HK-2 (cell line): ENCODE data around the gene UBA6.
"Not testable (repeated sequence)": the region's sequence is repeated elsewhere in the genome, so short reads cannot be mapped to it uniquely, and the experiment has no call there.

Experiments
- DNase-seq: peaks from one replicate; pipeline ENCODE4 v3.0.0-alpha.2; 2018; ENCODE audit not compliant: unreplicated experiment

The UBA6 gene

DNA sequence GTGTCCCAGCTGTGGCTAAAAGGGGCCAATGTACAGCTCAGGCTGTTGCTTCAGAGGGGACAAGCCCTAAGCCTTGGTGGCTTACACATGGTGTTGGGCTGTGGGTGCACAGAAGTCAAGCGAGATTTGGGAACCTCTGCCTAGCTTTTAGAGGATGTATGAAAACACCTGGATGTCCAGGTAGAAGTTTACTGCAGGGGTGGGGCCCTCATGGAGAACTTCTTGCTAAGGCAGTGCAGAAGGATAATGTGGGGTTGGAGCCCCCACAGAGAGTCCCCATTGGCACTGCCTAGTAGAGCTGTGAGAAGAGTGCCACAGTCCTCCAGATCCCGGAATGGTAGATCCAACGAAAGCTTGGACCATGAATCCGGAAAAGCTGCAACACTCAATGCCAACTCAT is 40.5 kb downstream of the UBA6 start:
- no peak for DNase-seq

- no peak for DNase-seq
These were observed 41.9 kb downstream of the UBA6 start for GRCh38 chr4:67659065-67659464.

- no peak for DNase-seq
These were observed 42.7 kb downstream of the UBA6 start for GRCh38 chr4:67658302-67658701.

GRCh38 chr4:67651536-67651935 is 49.4 kb downstream of the UBA6 start:
- no peak for DNase-seq

GRCh38 chr4:67638136-67638535 is 62.8 kb downstream of the UBA6 start:
- no peak for DNase-seq

DNA sequence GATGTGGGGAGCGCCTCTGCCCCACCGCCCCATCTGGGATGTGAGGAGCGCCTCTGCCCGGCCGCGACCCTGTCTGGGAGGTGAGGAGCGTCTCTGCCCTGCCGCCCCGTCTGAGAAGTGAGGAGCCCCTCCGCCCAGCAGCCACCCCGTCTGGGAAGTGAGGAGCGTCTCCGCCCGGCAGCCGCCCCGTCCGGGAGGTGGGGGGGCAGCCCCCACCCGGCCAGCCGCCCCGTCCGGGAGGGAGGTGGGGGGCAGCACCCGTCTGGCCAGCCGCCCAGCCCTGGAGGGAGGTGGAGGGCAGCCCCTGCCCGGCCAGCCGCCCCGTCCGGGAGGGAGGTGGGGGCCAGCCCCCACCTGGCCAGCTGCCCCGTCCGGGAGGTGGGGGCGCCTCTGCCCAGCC is 64.0 kb downstream of the UBA6 start:
- not testable (repeated sequence) for DNase-seq

GRCh38 chr4:67635331-67635730 is 65.6 kb downstream of the UBA6 start:
- DNase-seq = no peak

GRCh38 chr4:67634741-67635140 is 66.2 kb downstream of the UBA6 start:
- no peak for DNase-seq

- DNase-seq = no peak
These were observed 68.5 kb downstream of the UBA6 start for GRCh38 chr4:67632492-67632891.

- no peak for DNase-seq
These were observed 76.0 kb downstream of the UBA6 start for GRCh38 chr4:67624939-67625338.

- no peak for DNase-seq
These were observed 84.5 kb downstream of the UBA6 start for GRCh38 chr4:67616478-67616877.

- no peak for DNase-seq
These were observed 85.8 kb downstream of the UBA6 start for GRCh38 chr4:67615119-67615518.

DNA sequence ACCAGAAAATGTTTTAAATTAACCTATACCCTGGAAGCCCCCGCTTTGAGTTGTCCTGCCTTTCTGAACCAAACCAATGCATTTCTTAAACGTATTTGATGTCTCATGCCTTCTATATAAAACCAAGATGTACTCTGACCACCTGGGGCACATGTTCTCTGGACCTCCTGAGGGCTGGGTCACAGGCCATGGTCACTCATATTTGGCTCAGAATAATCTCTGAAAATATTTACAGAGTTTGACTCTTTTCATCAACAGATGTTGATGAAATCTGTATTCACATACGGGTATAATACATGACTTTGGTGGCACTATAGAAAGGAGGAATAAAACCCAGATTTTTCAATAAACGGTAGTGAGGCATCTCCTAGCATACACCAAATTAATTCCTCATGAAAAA is 86.8 kb downstream of the UBA6 start:
- no peak for DNase-seq

DNA sequence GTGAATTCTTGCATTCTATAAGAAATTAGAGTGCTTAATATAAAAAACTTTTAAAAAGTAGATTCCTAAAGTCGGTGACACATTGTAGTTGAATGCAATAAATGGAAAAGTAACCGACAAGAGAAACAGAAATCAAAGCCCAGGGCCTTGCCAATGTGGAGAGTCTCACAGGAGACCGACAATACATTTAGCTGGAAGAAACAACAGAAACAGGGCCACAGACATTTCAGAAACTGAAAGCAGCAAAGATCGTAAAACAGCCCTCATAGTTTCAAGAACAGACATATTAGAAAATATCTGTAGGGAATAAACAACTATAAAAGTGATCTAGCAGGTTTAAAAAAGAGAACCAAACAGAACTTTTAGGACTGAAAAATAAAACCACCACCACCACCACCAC is 92.9 kb downstream of the UBA6 start:
- no peak for DNase-seq

DNA sequence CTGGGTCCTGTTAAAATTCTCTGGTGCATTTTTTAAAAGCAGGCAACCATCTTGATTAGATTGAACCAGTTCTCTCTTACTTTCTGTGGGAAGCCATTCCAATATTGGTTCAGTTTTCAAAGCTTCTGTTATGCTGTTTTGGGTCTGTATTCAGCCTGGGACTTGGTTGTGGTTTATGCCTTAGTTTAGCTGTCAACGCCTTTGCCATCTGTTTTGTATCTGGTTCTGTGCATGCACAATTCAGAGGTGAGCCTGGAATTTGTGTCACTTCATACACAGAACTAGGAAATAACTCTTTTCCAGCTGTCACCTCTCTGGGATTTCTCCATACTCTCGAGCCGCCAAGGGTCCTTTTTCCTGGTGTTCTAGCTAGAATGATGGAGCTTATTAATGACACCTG is 96.2 kb downstream of the UBA6 start:
- DNase-seq = no peak

DNA sequence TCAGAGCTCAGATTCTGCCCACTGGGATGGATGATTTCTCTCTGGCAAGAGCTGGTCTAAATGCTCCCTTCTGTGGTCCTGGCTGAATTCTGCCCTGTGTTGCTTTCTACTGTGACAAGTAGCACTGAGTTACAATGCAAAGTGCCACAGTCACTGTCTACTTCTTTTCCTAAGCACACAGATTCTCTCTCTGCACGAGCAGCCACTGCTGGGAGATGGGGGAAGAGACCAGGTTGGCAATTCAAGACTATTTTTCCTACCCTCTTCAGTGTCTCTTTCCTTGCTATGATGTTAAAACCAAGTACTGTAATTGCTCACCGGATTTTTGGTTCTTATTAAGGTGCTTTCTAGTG is 97.0 kb downstream of the UBA6 start:
- DNase-seq = no peak

- no peak for DNase-seq
These were observed 97.5 kb downstream of the UBA6 start for GRCh38 chr4:67603310-67604028.

DNA sequence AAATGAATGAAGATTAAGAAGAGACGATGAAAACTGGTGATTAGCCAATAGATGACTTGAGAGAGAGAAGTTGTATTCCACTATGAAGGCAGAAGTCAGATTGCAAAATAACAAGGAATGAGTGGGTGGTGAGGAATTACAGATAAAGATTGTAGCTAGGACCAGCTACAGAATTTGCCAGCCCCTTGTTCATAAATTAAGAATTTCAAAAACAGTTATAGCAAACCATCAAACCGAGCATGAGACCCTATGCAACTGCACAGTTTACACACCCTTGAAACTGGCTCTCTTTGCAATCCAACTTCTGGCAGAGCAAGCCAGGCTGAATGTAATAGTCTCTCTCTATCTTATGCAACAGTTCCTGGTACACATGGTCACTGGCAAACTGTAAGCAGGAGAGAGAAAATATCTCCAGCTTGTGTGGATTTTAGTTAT is 107.2 kb downstream of the UBA6 start:
- DNase-seq = no peak

DNA sequence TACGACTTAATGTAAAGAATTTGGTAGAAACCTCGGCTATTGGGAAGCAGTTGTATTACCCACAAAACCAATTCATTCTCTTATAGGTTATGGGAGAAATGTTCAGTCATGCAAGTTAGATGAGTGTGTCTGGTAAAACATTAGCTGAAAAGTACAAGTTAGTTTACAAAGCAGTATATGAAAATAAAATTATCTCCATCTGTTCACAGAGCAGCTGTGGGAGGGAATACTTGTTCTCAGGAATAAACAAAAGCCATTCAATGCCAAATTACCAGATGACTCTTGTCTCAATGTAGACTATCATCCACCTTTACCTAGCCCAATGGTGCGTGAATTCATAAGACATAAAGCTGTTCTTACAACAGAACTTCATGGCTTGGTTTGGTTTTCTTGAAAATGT is 113.8 kb downstream of the UBA6 start:
- no peak for DNase-seq

- no peak for DNase-seq
These were observed 116.5 kb downstream of the UBA6 start for GRCh38 chr4:67584496-67584895.

- DNase-seq = no peak
These were observed 119.0 kb downstream of the UBA6 start for GRCh38 chr4:67581913-67582312.

GRCh38 chr4:67581208-67581857 is 119.6 kb downstream of the UBA6 start:
- no peak for DNase-seq

DNA sequence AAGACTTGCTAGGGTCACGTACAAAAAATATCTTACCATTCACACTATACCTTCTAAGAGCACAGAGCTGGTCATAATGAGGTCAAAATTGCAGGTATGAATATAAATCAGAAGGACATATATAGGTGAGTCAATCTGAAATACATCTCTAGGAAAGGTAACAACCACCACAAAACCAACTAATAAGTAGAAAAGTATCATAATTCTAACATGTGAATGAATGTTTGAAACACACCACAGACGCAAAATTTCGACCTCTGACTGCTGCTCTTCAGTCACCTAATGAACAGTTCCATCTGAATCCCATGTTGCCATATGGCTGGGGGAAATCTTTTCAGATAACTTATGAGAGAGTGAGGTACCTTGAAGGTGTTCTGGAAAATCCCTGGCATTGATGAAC is 120.4 kb downstream of the UBA6 start:
- no peak for DNase-seq

GRCh38 chr4:67576538-67576937 is 124.4 kb downstream of the UBA6 start:
- DNase-seq = no peak
